ENCODE measurements around the gene PTPRF.

PTPRF gene

GRCh38 chr1:43513471-43514173, 17.1 kb upstream of the PTPRF start:
- DNase-seq, result no peak

- no peak for DNase-seq
Observed at GRCh38 chr1:43518935-43519686, 11.6 kb upstream of the PTPRF start.

GRCh38 chr1:43520100-43520778, 10.4 kb upstream of the PTPRF start:
- DNase-seq, result no peak

- no peak for DNase-seq
Observed at GRCh38 chr1:43521078-43521477, 9.6 kb upstream of the PTPRF start.

- no peak for DNase-seq
Observed at GRCh38 chr1:43521756-43522155, 8.9 kb upstream of the PTPRF start.

- no peak for DNase-seq
Observed at GRCh38 chr1:43522431-43522775, 8.3 kb upstream of the PTPRF start.

GRCh38 chr1:43522776-43523480, 7.8 kb upstream of the PTPRF start:
- DNase-seq, result peak; percentile 92

GRCh38 chr1:43524804-43525203, 5.9 kb upstream of the PTPRF start:
- no peak for DNase-seq

- peak; percentile 69 for DNase-seq
Observed at GRCh38 chr1:43526002-43526401, 4.7 kb upstream of the PTPRF start.

GRCh38 chr1:43527111-43527878, 3.4 kb upstream of the PTPRF start:
- DNase-seq, result no peak

GRCh38 chr1:43529206-43529731, 1.4 kb upstream of the PTPRF start:
- peak; percentile 75 for DNase-seq

- DNase-seq, result no peak
Observed at GRCh38 chr1:43531107-43531905, 623 bp downstream of the PTPRF start.

- DNase-seq, result no peak
Observed at GRCh38 chr1:43531906-43532584, 1.4 kb downstream of the PTPRF start.

GRCh38 chr1:43532716-43533115, 2.0 kb downstream of the PTPRF start:
- no peak for DNase-seq

- DNase-seq, result no peak
Observed at GRCh38 chr1:43533584-43533983, 2.9 kb downstream of the PTPRF start.

- DNase-seq, result no peak
Observed at GRCh38 chr1:43534256-43534655, 3.6 kb downstream of the PTPRF start.

GRCh38 chr1:43536196-43536863, 5.6 kb downstream of the PTPRF start:
- DNase-seq, result no peak

- DNase-seq, result no peak
Observed at GRCh38 chr1:43536864-43537358, 6.2 kb downstream of the PTPRF start.

- no peak for DNase-seq
Observed at GRCh38 chr1:43537423-43538142, 6.9 kb downstream of the PTPRF start.

GRCh38 chr1:43538143-43538487, 7.4 kb downstream of the PTPRF start:
- no peak for DNase-seq

Data from HCEC 1CT (cell line).